Measurements from ENCODE around the gene XRCC4.

- TF ChIP-seq CTCF (IDR thresholded peaks at IDR 0.05) (no peak), POLR2A (IDR thresholded peaks at IDR 0.05) (no peak)
These were observed 4.4 kb upstream of the XRCC4 start for GRCh38 chr5:83072966-83073365.

Measured in heart left ventricle (tissue), 13 donors.